Adipocyte (in vitro differentiated cells): ENCODE measurements around the gene NCS1.
A peak's percentile ranks its signal among the peaks of the same experiment; 100 is the strongest.

Source experiments
- DNase-seq: peaks from one replicate; pipeline ENCODE4 v3.0.0-alpha.2; 2015; ENCODE audit warnings: low read depth
- H3K27me3 ChIP-seq: replicated peaks from 2 replicates; pipeline ENCODE4 v1.7.0; 2013; ENCODE audit warnings: mild to moderate bottlenecking, low read length, moderate library complexity; ENCODE audit not compliant: control insufficient read depth, insufficient read depth
- H3K36me3 ChIP-seq: 2 replicates; pipeline ENCODE4 v1.7.0; 2013; ENCODE audit warnings: low read length, mild to moderate bottlenecking, moderate library complexity; ENCODE audit not compliant: control insufficient read depth, insufficient read depth, severe bottlenecking
- H3K4me1 ChIP-seq: 2 replicates; pipeline ENCODE4 v1.7.0; 2013; ENCODE audit warnings: mild to moderate bottlenecking, low read length, moderate library complexity; ENCODE audit not compliant: control insufficient read depth, insufficient read depth
- H3K4me3 ChIP-seq: 2 replicates; pipeline ENCODE4 v1.7.0; 2013; ENCODE audit warnings: mild to moderate bottlenecking, low read length, moderate library complexity
- H3K9ac ChIP-seq: 2 replicates; pipeline ENCODE4 v1.7.0; 2013; ENCODE audit warnings: mild to moderate bottlenecking, low read length, moderate library complexity
- H3K9me3 ChIP-seq: 2 replicates; pipeline ENCODE4 v1.7.0; 2013; ENCODE audit warnings: mild to moderate bottlenecking, low read length, moderate library complexity; ENCODE audit not compliant: control insufficient read depth

The NCS1 gene

GRCh38 chr9:130209422-130209821, 37.2 kb downstream of the NCS1 start:
- peaks cover 7% of the 10 kb centered on the region for H3K4me1 ChIP-seq
- H3K4me3 ChIP-seq, result no peak overlapping the region
- no peak for DNase-seq
- no peaks in the 10 kb centered on the region for H3K36me3 ChIP-seq
- H3K9ac ChIP-seq, result no peak overlapping the region
- no peaks in the 10 kb centered on the region for H3K9me3 ChIP-seq
- no peaks in the 10 kb centered on the region for H3K27me3 ChIP-seq

GRCh38 chr9:130211548-130212226, 39.5 kb downstream of the NCS1 start:
- H3K9ac ChIP-seq, result no peak overlapping the region
- H3K4me3 ChIP-seq, result no peak overlapping the region
- no peaks in the 10 kb centered on the region for H3K9me3 ChIP-seq
- no peak for DNase-seq
- H3K36me3 ChIP-seq, result no peaks in the 10 kb centered on the region
- no peaks in the 10 kb centered on the region for H3K27me3 ChIP-seq
- H3K4me1 ChIP-seq, result peaks cover 10% of the 10 kb centered on the region

GRCh38 chr9:130212543-130213297, 40.5 kb downstream of the NCS1 start:
- Histone ChIP-seq H3K27me3 (no peaks in the 10 kb centered on the region), H3K4me1 (peaks cover 10% of the 10 kb centered on the region), H3K36me3 (no peaks in the 10 kb centered on the region), H3K9me3 (no peaks in the 10 kb centered on the region), H3K4me3 (no peak overlapping the region), H3K9ac (no peak overlapping the region)
- DNase-seq, result no peak

GRCh38 chr9:130213911-130214761, 41.9 kb downstream of the NCS1 start:
- no peak for DNase-seq
- no peak overlapping the region for H3K4me3 ChIP-seq
- H3K4me1 ChIP-seq, result peaks cover 7% of the 10 kb centered on the region
- no peaks in the 10 kb centered on the region for H3K27me3 ChIP-seq
- H3K9ac ChIP-seq, result no peak overlapping the region
- H3K9me3 ChIP-seq, result no peaks in the 10 kb centered on the region
- peaks cover 5% of the 10 kb centered on the region for H3K36me3 ChIP-seq

GRCh38 chr9:130214776-130215340, 42.7 kb downstream of the NCS1 start:
- H3K9me3 ChIP-seq, result no peaks in the 10 kb centered on the region
- no peak overlapping the region for H3K4me3 ChIP-seq
- peaks cover 5% of the 10 kb centered on the region for H3K4me1 ChIP-seq
- no peak for DNase-seq
- no peaks in the 10 kb centered on the region for H3K27me3 ChIP-seq
- H3K36me3 ChIP-seq, result peaks cover 5% of the 10 kb centered on the region
- H3K9ac ChIP-seq, result no peak overlapping the region

- no peak for DNase-seq
- Histone ChIP-seq H3K27me3 (no peaks in the 10 kb centered on the region), H3K36me3 (peaks cover 5% of the 10 kb centered on the region), H3K9me3 (no peaks in the 10 kb centered on the region), H3K9ac (no peak overlapping the region), H3K4me1 (peaks cover 5% of the 10 kb centered on the region), H3K4me3 (no peak overlapping the region)
Observed at GRCh38 chr9:130215341-130216119, 43.3 kb downstream of the NCS1 start.

GRCh38 chr9:130217838-130218237, 45.6 kb downstream of the NCS1 start:
- Histone ChIP-seq H3K9ac (no peak overlapping the region), H3K4me3 (no peak overlapping the region), H3K36me3 (peaks cover 5% of the 10 kb centered on the region), H3K4me1 (peaks cover 5% of the 10 kb centered on the region), H3K27me3 (no peaks in the 10 kb centered on the region), H3K9me3 (no peaks in the 10 kb centered on the region)
- DNase-seq, result no peak

GRCh38 chr9:130219661-130220096, 47.5 kb downstream of the NCS1 start:
- Histone ChIP-seq H3K9ac (no peak overlapping the region), H3K27me3 (no peaks in the 10 kb centered on the region), H3K4me1 (no peaks in the 10 kb centered on the region), H3K4me3 (no peak overlapping the region), H3K9me3 (no peaks in the 10 kb centered on the region), H3K36me3 (peaks cover 5% of the 10 kb centered on the region)
- DNase-seq, result no peak

GRCh38 chr9:130220352-130220751, 48.1 kb downstream of the NCS1 start:
- H3K4me1 ChIP-seq, result no peaks in the 10 kb centered on the region
- no peaks in the 10 kb centered on the region for H3K9me3 ChIP-seq
- no peaks in the 10 kb centered on the region for H3K27me3 ChIP-seq
- peak; percentile 71 for DNase-seq
- peaks cover 9% of the 10 kb centered on the region for H3K36me3 ChIP-seq
- no peak overlapping the region for H3K9ac ChIP-seq
- H3K4me3 ChIP-seq, result no peak overlapping the region

- Histone ChIP-seq H3K4me3 (no peak overlapping the region), H3K36me3 (peaks cover 23% of the 10 kb centered on the region), H3K4me1 (no peaks in the 10 kb centered on the region), H3K9ac (no peak overlapping the region), H3K9me3 (peaks cover 9% of the 10 kb centered on the region), H3K27me3 (no peaks in the 10 kb centered on the region)
- DNase-seq, result no peak
Observed at GRCh38 chr9:130222833-130223232, 50.6 kb downstream of the NCS1 start.
